ENCODE measurements around the gene NT5E. TPM values are rescaled to one million over a fixed set of nuclear protein-coding genes. Genes with fewer than 3 reads are reported as not detected.

The NT5E gene
- total and polyA plus RNA-seq, 2 of the 13 experiments (the other 11 are each of a cell fraction or from before 2014, with no cell fraction given): 9.5 to 33.0 TPM

- TF ChIP-seq ZHX2 (IDR thresholded peaks at IDR 0.05; ENCODE audit: low read depth) (no peak), ZHX2 (CRISPR knock-in tag; IDR thresholded peaks at IDR 0.05; ENCODE audit: borderline replicate concordance) (no peak), MTA3 (CRISPR knock-in tag; IDR thresholded peaks at IDR 0.05) (no peak), POLR2AphosphoS5 (IDR thresholded peaks at IDR 0.05; ENCODE audit: low read depth, low read length) (no peak), ZBTB38 (CRISPR knock-in tag; IDR thresholded peaks at IDR 0.05) (0 out of 2 replicates have a peak, but pooled peaks have one; percentile 54)
Observed at GRCh38 chr6:85406641-85407075, 43.2 kb upstream of the NT5E start (continued).

GRCh38 chr6:85408039-85408438 is 41.8 kb upstream of the NT5E start:
- Histone ChIP-seq H3K27ac (ENCODE audit: extremely low read length, insufficient read depth, low read length) (no peak overlapping the region), H3K4me2 (ENCODE audit: low read depth, low read length) (no peak overlapping the region), H3K9ac (ENCODE audit: insufficient read depth, low read depth, low read length) (no peak overlapping the region), H3K36me3 (replicated peaks in 1 of 2; ENCODE audit: control insufficient read depth in 1 of 2, insufficient read depth in 2 of 2, low read length in 2 of 2) (no peaks in the 10 kb centered on the region), H3K4me1 (ENCODE audit: insufficient read depth, low read length) (peaks cover 71% of the 10 kb centered on the region), H2AFZ (ENCODE audit: low read length) (no peak overlapping the region), H4K20me1 (ENCODE audit: insufficient read depth, low read length) (no peaks in the 10 kb centered on the region), H3K9me3 (ENCODE audit: low read length) (no peaks in the 10 kb centered on the region), H3K79me2 (ENCODE audit: insufficient read depth, low read length) (no peaks in the 10 kb centered on the region), H3K27me3 (ENCODE audit: control insufficient read depth in 1 of 2, insufficient read depth in 2 of 2, low read length in 2 of 2) (no peaks in the 10 kb centered on the region), H3K4me3 (replicated peaks in 1 of 3; ENCODE audit: insufficient read depth in 1 of 3, low read depth in 2 of 3, low read length in 3 of 3) (no peak overlapping the region)
- ChIA-PET POLR2A (no interaction called here), CTCF (ENCODE audit: low intra/inter-chr PET ratio, low total read pairs) (no interaction called here)
- in situ Hi-C loops (cut with HindIII; ENCODE audit: extremely low pct_ligation_motif_present, low pct_unique_long_range_greater_than_20kb) (loop anchor here (5.0 kb wide), 1 partner anchor 34 kb away; no protein-coding TSS in a partner anchor), intact Hi-C loops (cut with micrococcal nuclease; ENCODE audit: unreplicated experiment) (no loop called here)
- DNase-seq (ENCODE audit: low spot score) (no peak), ATAC-seq (no peak), FAIRE-seq (no peak)
- WGBS (ENCODE audit: low lambda C conversion rate): 85% methylated on average over 2 of the region's 2 CpGs
- BruUV-seq (replicated peaks): no TSS peak
- TF ChIP-seq, protein P1, sequence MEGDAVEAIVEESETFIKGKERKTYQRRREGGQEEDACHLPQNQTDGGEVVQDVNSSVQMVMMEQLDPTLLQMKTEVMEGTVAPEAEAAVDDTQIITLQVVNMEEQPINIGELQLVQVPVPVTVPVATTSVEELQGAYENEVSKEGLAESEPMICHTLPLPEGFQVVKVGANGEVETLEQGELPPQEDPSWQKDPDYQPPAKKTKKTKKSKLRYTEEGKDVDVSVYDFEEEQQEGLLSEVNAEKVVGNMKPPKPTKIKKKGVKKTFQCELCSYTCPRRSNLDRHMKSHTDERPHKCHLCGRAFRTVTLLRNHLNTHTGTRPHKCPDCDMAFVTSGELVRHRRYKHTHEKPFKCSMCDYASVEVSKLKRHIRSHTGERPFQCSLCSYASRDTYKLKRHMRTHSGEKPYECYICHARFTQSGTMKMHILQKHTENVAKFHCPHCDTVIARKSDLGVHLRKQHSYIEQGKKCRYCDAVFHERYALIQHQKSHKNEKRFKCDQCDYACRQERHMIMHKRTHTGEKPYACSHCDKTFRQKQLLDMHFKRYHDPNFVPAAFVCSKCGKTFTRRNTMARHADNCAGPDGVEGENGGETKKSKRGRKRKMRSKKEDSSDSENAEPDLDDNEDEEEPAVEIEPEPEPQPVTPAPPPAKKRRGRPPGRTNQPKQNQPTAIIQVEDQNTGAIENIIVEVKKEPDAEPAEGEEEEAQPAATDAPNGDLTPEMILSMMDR (CRISPR knock-in tag; IDR thresholded peaks at IDR 0.05): no peak
- TF ChIP-seq ZMYM4 (CRISPR knock-in tag; IDR thresholded peaks at IDR 0.05) (0 out of 2 replicates have a peak, but pooled peaks have one; percentile 13), MBD4 (IDR thresholded peaks at IDR 0.05; ENCODE audit: borderline replicate concordance, low read length) (no peak), ETV5 (CRISPR knock-in tag; IDR thresholded peaks at IDR 0.05; ENCODE audit: borderline replicate concordance) (no peak), YEATS4 (CRISPR knock-in tag; IDR thresholded peaks at IDR 0.05; ENCODE audit: borderline replicate concordance) (no peak), KDM5A (IDR thresholded peaks at IDR 0.05; ENCODE audit: borderline replicate concordance, low read length) (no peak), IRX3 (CRISPR knock-in tag; IDR thresholded peaks at IDR 0.05; ENCODE audit: borderline replicate concordance, low read depth) (no peak)
- TF ChIP-seq, protein P2, sequence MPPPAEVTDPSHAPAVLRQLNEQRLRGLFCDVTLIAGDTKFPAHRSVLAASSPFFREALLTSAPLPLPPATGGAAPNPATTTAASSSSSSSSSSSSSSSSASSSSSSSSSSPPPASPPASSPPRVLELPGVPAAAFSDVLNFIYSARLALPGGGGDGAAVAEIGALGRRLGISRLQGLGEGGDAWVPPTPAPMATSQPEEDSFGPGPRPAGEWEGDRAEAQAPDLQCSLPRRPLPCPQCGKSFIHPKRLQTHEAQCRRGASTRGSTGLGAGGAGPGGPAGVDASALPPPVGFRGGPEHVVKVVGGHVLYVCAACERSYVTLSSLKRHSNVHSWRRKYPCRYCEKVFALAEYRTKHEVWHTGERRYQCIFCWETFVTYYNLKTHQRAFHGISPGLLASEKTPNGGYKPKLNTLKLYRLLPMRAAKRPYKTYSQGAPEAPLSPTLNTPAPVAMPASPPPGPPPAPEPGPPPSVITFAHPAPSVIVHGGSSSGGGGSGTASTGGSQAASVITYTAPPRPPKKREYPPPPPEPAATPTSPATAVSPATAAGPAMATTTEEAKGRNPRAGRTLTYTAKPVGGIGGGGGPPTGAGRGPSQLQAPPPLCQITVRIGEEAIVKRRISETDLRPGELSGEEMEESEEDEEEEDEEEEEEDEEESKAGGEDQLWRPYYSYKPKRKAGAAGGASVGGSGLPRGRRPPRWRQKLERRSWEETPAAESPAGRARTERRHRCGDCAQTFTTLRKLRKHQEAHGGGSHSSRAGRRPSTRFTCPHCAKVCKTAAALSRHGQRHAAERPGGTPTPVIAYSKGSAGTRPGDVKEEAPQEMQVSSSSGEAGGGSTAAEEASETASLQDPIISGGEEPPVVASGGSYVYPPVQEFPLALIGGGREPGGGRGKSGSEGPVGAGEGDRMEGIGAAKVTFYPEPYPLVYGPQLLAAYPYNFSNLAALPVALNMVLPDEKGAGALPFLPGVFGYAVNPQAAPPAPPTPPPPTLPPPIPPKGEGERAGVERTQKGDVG (CRISPR knock-in tag; IDR thresholded peaks at IDR 0.05; ENCODE audit: borderline replicate concordance): no peak

Data from HepG2 (cell line).